Mesothelial cell of epicardium (in vitro differentiated cells): ENCODE measurements around the gene TSSK6. TPM values are rescaled to one million over a fixed set of nuclear protein-coding genes. Genes with fewer than 3 reads are reported as not detected.

Experiments used
- DNase-seq, 2 experiments: peaks; one replicate each; pipeline ENCODE4 v3.0.0; 2021; ENCODE audit warnings: low spot score in 2 of 2; ENCODE audit not compliant: unreplicated experiment in 2 of 2
- H3K27ac Mint-ChIP-seq: 2 replicates; pipeline ENCODE4 v1.8.0; 2021; ENCODE audit warnings: mixed read lengths
- H3K27me3 Mint-ChIP-seq: 2 replicates; pipeline ENCODE4 v1.8.0; 2021; ENCODE audit warnings: low read depth, mixed read lengths
- H3K36me3 Mint-ChIP-seq: 2 replicates; pipeline ENCODE4 v1.8.0; 2021; ENCODE audit warnings: mixed read lengths
- H3K4me1 Mint-ChIP-seq: 2 replicates; pipeline ENCODE4 v1.8.0; 2021; ENCODE audit warnings: mixed read lengths
- H3K4me3 Mint-ChIP-seq: 2 replicates; pipeline ENCODE4 v1.8.0; 2021; ENCODE audit warnings: mild to moderate bottlenecking, moderate library complexity, mixed read lengths
- H3K9me3 Mint-ChIP-seq: 2 replicates; pipeline ENCODE4 v1.8.0; 2021; ENCODE audit warnings: mixed read lengths
- total RNA-seq: library from RNA; stranded (reverse); gene quantifications from 3 replicates; pipeline ENCODE4 v1.2.1, GENCODE V29; 2021
- TF ChIP-seq, protein P1 (sequence below): fragments of 200-600 bp; sonication (generic); IDR thresholded peaks from one replicate; pipeline ENCODE4 v1.5.0; 2021; ENCODE audit warnings: antibody characterized with exemption; ENCODE audit not compliant: unreplicated experiment

TSSK6 gene
- total RNA-seq, 1 donor from 2014 or later: 2.1 TPM

DNA sequence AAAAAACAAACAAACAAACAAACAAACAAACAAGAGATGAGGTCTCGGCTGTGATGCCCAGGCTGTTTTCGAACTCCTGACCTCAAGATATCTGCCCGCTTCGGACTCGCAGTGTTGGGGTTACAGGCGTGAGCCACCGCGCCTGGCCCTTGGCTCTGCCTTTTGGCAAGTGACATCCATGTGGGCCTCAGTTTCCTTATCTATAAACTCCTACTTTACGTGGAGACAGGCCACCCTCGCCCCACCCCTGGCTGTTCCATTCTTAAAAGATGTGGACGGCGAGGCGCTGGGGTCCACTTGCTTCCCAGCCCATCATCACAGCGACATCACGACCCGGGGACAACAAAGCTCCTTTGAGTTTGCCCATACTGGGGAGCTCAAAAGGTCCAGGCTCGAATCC is 1.7 kb downstream of the TSSK6 start:
- DNase-seq: no peak
- Mint-ChIP-seq H3K36me3 (peaks cover 1% of the 10 kb centered on the region), H3K4me1 (peaks cover 6% of the 10 kb centered on the region), H3K4me3 (no peak overlapping the region), H3K9me3 (no peaks in the 10 kb centered on the region), H3K27me3 (no peaks in the 10 kb centered on the region), H3K27ac (no peak overlapping the region)
- TF ChIP-seq, protein P1, sequence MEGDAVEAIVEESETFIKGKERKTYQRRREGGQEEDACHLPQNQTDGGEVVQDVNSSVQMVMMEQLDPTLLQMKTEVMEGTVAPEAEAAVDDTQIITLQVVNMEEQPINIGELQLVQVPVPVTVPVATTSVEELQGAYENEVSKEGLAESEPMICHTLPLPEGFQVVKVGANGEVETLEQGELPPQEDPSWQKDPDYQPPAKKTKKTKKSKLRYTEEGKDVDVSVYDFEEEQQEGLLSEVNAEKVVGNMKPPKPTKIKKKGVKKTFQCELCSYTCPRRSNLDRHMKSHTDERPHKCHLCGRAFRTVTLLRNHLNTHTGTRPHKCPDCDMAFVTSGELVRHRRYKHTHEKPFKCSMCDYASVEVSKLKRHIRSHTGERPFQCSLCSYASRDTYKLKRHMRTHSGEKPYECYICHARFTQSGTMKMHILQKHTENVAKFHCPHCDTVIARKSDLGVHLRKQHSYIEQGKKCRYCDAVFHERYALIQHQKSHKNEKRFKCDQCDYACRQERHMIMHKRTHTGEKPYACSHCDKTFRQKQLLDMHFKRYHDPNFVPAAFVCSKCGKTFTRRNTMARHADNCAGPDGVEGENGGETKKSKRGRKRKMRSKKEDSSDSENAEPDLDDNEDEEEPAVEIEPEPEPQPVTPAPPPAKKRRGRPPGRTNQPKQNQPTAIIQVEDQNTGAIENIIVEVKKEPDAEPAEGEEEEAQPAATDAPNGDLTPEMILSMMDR: no peak

DNA sequence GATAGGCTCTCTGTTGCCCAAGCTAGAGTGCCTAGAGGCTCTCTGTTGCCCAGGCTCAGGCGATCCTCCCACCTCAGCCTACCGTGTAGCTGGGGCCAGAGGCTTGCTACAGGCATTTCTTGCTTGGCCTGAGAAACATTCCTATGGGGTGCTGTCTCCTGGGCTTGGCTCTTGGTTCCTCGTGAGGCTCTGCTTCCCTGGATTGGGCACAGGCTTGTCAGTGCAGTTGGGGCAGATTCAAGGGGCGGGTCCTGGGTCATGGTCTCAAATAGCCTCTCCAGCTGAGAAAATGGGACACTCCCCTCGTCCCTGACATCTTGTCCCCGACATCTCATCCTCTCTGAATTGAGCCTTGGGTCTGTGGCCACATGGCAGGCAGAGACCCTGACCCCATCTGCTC is 4.9 kb downstream of the TSSK6 start:
- H3K9me3 Mint-ChIP-seq: no peaks in the 10 kb centered on the region
- TF ChIP-seq, protein P1: no peak
- no peak overlapping the region for H3K4me3 Mint-ChIP-seq
- peaks cover 16% of the 10 kb centered on the region for H3K36me3 Mint-ChIP-seq
- no peak overlapping the region for H3K27ac Mint-ChIP-seq
- no peak for DNase-seq
- no peaks in the 10 kb centered on the region for H3K4me1 Mint-ChIP-seq
- H3K27me3 Mint-ChIP-seq: no peaks in the 10 kb centered on the region

DNA sequence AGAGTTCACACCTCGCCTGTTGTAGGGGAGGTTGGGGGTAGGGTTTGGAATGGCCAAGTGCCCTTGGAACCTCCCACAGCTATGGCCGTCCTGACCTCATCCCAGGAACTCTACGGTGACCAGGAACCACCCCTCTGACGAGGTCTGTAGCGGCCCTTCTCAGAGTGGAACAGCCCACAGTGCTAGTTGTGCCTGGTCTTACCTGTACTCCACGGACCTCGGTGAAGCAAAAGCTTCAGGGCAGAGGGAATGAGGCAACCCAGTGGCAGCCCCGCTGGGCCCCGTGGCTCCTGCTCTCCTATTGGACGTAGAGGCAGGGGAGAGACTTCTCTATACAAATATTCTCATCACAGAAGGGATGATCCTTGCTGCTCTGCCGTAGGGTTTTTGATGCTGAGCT is 7.1 kb downstream of the TSSK6 start:
- no peaks in the 10 kb centered on the region for H3K4me1 Mint-ChIP-seq
- no peaks in the 10 kb centered on the region for H3K9me3 Mint-ChIP-seq
- no peak for DNase-seq
- no peak overlapping the region for H3K4me3 Mint-ChIP-seq
- peaks cover 28% of the 10 kb centered on the region for H3K36me3 Mint-ChIP-seq
- H3K27me3 Mint-ChIP-seq: no peaks in the 10 kb centered on the region
- TF ChIP-seq, protein P1: no peak
- no peak overlapping the region for H3K27ac Mint-ChIP-seq

DNA sequence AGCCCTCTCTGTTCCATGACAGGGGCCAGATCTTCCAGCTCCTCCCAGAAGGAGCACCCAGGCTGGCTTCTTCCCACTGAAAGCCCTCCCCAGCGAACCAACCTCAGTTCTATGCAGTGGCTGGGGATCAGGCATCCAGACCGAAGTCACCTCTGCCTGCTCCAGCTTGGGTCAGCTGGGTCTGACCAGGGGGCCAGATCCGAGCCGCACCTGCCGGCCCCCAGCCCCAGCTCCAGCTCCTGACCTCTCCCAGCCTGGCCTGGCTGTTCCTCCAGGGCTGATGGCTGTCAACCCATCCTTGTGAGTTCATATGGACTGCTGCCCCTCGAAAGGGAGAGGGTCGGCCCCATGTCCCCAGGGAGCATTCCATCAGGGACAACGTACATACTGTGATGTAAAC is 8.0 kb downstream of the TSSK6 start:
- H3K9me3 Mint-ChIP-seq: no peaks in the 10 kb centered on the region
- H3K4me3 Mint-ChIP-seq: no peak overlapping the region
- H3K27me3 Mint-ChIP-seq: no peaks in the 10 kb centered on the region
- TF ChIP-seq, protein P1: no peak
- no peak overlapping the region for H3K27ac Mint-ChIP-seq
- no peaks in the 10 kb centered on the region for H3K4me1 Mint-ChIP-seq
- DNase-seq: no peak
- peaks cover 36% of the 10 kb centered on the region for H3K36me3 Mint-ChIP-seq

DNA sequence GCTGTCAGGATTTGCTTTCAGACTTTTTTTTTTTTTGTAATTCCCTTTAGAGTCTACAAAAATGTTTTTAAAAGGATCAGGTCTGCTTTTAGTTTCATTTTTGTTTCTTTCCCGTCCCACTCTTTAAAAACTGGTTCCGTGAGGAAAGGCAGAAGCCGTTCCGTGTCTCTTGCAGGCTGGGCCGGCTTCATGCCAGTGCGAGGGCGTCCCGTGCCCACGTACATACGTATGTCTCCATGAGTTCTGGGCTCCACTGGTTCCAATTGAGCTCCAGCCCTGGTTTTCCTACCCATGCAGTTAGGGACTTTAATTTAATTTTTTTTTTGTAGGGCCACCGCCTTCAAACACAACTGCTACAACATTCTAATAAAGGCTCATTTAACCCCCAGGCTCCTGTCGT is 8.8 kb downstream of the TSSK6 start:
- TF ChIP-seq, protein P1: no peak
- DNase-seq: no peak
- Mint-ChIP-seq H3K4me1 (no peaks in the 10 kb centered on the region), H3K4me3 (no peak overlapping the region), H3K27me3 (no peaks in the 10 kb centered on the region), H3K27ac (no peak overlapping the region), H3K9me3 (no peaks in the 10 kb centered on the region), H3K36me3 (peaks cover 40% of the 10 kb centered on the region)

DNA sequence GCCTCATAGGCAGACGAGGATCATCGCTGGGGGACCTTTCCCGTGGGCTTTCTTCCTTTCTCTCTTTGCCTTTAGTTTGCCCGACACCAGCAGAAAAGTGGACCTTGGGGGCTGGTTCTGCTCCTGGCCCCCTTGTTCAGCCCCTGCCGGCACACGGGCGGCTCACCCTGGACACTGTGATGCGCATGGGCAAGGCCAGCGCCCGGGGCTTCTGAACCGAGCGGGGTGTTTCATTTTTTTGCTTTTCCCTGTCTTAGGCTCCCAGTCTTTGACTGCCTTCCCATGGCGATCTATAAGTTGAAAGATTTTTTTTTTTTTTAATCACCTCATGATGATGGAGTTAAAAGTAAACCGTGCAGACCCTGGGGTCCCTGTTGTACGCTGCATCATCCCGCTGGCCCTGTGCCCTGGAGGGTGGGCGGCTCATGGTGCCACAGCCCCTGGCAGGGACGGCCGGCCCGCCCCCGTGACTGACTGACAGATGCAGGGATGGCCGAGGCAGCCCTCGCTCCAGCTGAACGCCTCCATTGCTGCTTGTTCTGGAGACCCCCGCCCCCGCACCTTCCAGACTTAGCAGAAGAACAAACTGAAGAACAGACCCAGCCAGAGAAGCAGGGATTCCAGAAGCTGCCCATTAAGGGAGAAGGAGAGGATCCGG is 9.6 kb downstream of the TSSK6 start:
- no peak overlapping the region for H3K4me3 Mint-ChIP-seq
- H3K36me3 Mint-ChIP-seq: peaks cover 44% of the 10 kb centered on the region
- TF ChIP-seq, protein P1: no peak
- H3K27ac Mint-ChIP-seq: no peak overlapping the region
- H3K4me1 Mint-ChIP-seq: no peaks in the 10 kb centered on the region
- no peaks in the 10 kb centered on the region for H3K27me3 Mint-ChIP-seq
- DNase-seq: no peak
- H3K9me3 Mint-ChIP-seq: no peaks in the 10 kb centered on the region
